ENCODE measurements around the gene SRSF8.

DNA sequence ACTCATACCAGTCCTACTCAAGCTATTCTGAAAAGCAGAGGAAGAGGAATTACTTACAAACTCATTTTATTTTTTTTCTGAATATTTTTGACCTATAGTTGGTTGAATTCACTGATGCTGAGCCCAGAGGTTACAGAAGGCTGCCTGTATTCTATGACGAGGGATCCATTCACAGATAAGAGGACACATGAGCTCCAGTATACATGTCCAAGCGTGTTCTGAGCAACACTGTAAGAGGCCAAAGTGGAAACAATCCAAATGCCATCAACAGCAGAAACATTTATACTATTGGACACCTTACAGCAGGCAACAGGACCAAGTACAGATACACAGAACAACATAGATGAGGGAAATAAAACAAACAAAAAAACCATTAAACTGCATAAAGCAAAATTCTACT is 31.4 kb upstream of the SRSF8 start:
- TF ChIP-seq CTCF (IDR thresholded peaks at IDR 0.05; ENCODE audit: low read depth, low read length): no peak
- TF ChIP-seq POLR2A (IDR thresholded peaks at IDR 0.05; ENCODE audit: extremely low read depth, insufficient read length): no peak
